Measurements from ENCODE around the gene GCHFR. TPM values are rescaled to one million over a fixed set of nuclear protein-coding genes. Genes with fewer than 3 reads are reported as not detected.

Gene GCHFR
- total RNA-seq = 5.5 and 6.3 TPM in 2 replicates
- polyA plus RNA-seq = 14.2 and 17.0 TPM in 2 replicates
- polyA plus RNA-seq (2011; cell fraction: cytosol; rRNA removed) = 5.8 and 7.0 TPM in 2 replicates
- polyA plus RNA-seq (2011; cell fraction: nucleus; rRNA removed) = 1.3 and 1.7 TPM in 2 replicates
- polyA plus RNA-seq (2012) = 3.1 and 3.4 TPM in 2 replicates
- 0.64 and 1.5 TPM in 2 replicates for polyA minus RNA-seq
- 75.0 TPM for polyA minus RNA-seq (2011; cell fraction: cytosol; rRNA and poly(A)+ RNA removed)
- polyA minus RNA-seq (2011; cell fraction: nucleus; rRNA and poly(A)+ RNA removed) = 1.7 and 2.5 TPM in 2 replicates
- percentile 18 among the genes with signal in this experiment for Bru-seq, nascent RNA
- percentile 25 among the genes with signal in this experiment for BruChase-seq, experiment 1, labeled RNA remaining after a 6-hour chase
- percentile 24 among the genes with signal in this experiment for BruChase-seq, experiment 2, labeled RNA remaining after a 2-hour chase
- long read RNA-seq, transcript GCHFR-201 (3 exons, 777 nt) = major isoform, 36 of 39 reads
- long read RNA-seq, partial matches to known transcripts = 0 of 39 reads
- long read RNA-seq, other reads (novel, unspliced or antisense) = 0 of 39 reads

GRCh38 chr15:40763801-40764628 is at the start of gene GCHFR:
Gene GCHFR, plus strand, starts transcription at chr15:40764068. Its CDS starts 113 bp downstream, at chr15:40764181.
- no peaks in the 10 kb centered on the region for H3K79me2 ChIP-seq (ENCODE audit: control insufficient read depth, insufficient read depth, low read length)
- peaks cover 30% of the 10 kb centered on the region for H3K4me1 ChIP-seq (ENCODE audit: control insufficient read depth, extremely low read depth, insufficient read depth, low read length)
- ChIA-PET CTCF (interaction anchor here (0.6 to 2.2 kb wide), 9 partner anchors 12 to 174 kb away, joined by 3 to 8 read pairs (median 6); no protein-coding TSS in a partner anchor), POLR2A (no interaction called here)
- DNase-seq (ENCODE audit: low read depth, low spot score) (peak; percentile 73), FAIRE-seq (peak; percentile 55)
- H3K27me3 ChIP-seq (ENCODE audit: control insufficient read depth in 2 of 2, insufficient read depth in 2 of 2, low read length in 2 of 2) = no peaks in the 10 kb centered on the region
- no peak for TF ChIP-seq MAX (IDR thresholded peaks at IDR 0.05; ENCODE audit: insufficient read depth, insufficient read length)
- peak; percentile 25 for TF ChIP-seq POLR2AphosphoS5 (IDR thresholded peaks at IDR 0.05; ENCODE audit: insufficient read depth, low read depth, low read length)
- TF ChIP-seq CTCF (IDR thresholded peaks at IDR 0.05; ENCODE audit: extremely low read depth in 1 of 2, insufficient read depth in 1 of 2, low read depth in 1 of 2, low read length in 2 of 2) = peak in 1 of 2 donors; percentile 59
- no peaks in the 10 kb centered on the region for H3K9me3 ChIP-seq (replicated peaks; ENCODE audit: control insufficient read depth, insufficient read depth, low read length)
- peak within 1 kb of the TSS; percentile 81 for H2AFZ ChIP-seq (ENCODE audit: low read depth, low read length)
- dilution Hi-C loops (cut with MboI; ENCODE audit: extremely low pct_ligation_motif_present, low sequenced_read_pairs) = no loop called here
- H3K4me3 ChIP-seq (replicated peaks in 1 of 3; ENCODE audit: insufficient read depth in 1 of 3, low read depth in 1 of 3, low read length in 3 of 3) = peak within 1 kb of the TSS in 2 of 3 experiments; percentile 25 to 32
- no peak within 1 kb of the TSS for H3K27ac ChIP-seq (ENCODE audit: insufficient read depth, low read depth, low read length)
- BruUV-seq (replicated peaks) = no TSS peak
- peak within 1 kb of the TSS; percentile 54 for H3K4me2 ChIP-seq (ENCODE audit: insufficient read depth, low read length)
- no peaks in the 10 kb centered on the region for H3K9me1 ChIP-seq (replicated peaks; ENCODE audit: control insufficient read depth, extremely low read depth, insufficient read depth, low read length)
- no peaks in the 10 kb centered on the region for H3K36me3 ChIP-seq (ENCODE audit: control insufficient read depth in 2 of 2, extremely low read depth in 1 of 2, insufficient read depth in 2 of 2, low read length in 2 of 2)
- intact Hi-C loops (cut with micrococcal nuclease) = loop anchor here (1.0 kb wide), 1 partner anchor 9 kb away; the partner anchor contains the start of gene RMDN3
- peak within 1 kb of the TSS; percentile 16 for H3K9ac ChIP-seq (replicated peaks; ENCODE audit: extremely low read depth, insufficient read depth, low read length)
- no peaks in the 10 kb centered on the region for H4K20me1 ChIP-seq (replicated peaks; ENCODE audit: control insufficient read depth, extremely low read depth, insufficient read depth, low read length)
